GM21717 (cell line): Measurements from ENCODE around the gene TASOR2.

Experiments used
- ATAC-seq: cut with Tn5 transposase; IDR thresholded peaks from one replicate; pipeline ENCODE4 v1.9.1; 2021; ENCODE audit warnings: mild to moderate bottlenecking, moderate library complexity; ENCODE audit not compliant: unreplicated experiment

The TASOR2 gene

DNA sequence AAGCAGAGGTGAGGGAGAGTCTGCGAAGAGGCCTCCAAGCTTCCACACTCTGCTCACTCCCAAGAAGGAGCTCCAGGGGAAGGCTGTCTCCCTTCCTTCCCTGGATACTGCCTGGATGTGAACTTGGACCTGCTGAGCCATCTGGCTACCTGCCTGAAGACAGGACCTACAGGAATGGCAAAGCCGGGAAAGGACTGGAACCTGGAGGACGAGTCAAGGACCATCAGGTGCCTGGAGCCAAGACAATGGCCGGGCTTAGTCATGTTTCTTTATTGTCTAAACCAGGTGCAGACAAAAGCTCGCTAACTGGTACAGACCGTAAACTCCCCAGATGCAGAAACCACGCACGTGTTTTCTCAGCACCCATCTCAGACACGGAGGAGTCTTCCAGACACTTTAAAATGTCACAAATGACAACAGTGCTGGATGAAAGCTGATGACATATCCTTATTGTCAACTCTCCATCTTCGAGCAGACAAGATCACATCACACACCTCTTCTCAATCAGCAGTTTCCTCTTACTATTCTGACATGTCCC is 30.4 kb upstream of the TASOR2 start:
- ATAC-seq = no peak

DNA sequence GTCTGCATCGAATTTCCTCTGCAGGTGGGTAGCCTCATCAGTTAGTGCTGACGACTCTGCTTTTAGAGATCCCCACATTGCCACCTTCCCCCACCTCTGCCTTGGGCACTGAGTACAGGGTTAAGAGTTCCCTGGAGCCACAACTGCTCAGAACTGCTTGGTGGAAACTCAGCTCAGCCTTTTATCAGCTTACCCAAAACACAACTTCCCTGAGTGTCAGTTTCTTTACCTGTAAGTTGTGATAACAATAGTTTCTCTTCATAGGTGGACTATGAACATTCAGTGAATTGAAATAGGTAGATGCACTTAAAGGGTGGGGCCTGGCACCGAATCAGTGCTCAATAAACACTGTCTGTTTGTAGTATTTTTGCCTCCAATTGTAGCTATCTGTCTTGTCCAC is 29.5 kb upstream of the TASOR2 start:
- ATAC-seq = no peak

DNA sequence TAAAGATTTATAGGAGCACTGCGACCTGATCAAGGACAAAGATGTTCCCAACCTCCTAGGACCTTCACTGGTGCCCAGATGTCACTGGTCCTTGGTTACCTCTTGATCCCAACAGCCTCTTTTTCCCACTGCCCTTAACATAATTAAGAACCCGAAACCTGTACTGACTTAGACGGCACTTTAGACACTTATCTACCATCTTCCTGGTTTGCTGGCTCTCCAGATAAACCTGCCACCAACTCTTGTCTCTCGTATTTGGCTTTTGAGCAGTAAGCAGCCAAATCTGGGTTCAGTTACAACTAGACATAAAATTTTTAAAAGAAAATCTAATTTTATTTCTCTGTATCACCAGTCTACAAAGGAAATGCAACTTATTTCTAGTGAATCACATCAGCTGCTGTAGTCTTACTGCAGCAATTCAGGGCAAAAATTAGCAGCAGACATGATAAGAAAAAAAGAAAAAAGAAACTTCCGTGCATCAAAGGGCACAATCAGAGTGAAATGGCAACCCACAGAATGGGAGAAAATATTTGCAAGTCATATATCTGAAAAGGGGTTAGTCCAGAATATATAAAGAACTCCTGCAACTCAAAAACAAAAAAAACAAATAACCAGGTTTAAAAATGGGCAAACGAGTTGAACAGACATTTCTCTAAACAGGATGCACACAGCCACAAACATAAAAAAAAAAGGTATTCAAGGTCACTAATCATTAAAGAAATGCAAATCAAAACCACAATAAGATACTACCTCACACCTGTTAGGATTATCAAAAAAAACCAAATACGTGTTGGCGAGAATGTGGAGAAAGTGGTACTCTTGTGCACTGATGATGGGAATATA is 27.7 kb upstream of the TASOR2 start:
- ATAC-seq = no peak

DNA sequence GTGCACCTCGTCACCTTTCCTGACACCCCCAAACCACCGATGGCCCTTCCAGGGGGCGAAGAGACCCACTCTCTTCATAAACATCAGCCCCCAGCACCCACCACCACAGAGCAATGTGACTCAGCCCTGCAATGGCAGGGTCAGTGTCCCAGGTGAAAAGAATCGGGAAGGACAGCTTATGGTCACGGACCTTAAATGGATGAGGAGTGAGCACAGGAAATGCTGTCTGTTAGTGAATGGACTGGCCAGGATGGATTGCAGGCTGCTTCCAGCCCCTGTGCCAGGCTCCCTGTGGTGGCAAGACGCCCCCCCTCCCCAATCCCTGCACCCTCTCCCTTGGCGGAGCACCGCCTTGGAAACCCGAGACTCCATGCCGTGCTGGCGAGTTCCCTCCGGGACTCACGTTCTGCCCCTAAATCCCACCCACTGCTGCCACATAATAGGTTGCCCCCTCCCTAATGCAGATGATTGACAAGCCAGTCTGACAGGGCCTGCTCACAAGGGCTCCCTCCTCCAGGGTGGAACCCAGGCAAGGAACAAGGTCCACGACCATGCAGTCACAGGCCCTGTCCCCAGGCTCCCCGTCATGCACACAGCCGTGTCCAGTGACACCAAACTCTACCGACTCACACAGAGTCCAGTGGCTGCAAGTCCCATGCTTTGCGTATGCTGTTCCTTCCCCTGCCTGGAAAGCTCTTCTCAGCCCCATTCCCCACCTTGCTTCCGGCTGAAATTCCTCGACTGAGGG is 25.6 kb upstream of the TASOR2 start:
- no peak for ATAC-seq

DNA sequence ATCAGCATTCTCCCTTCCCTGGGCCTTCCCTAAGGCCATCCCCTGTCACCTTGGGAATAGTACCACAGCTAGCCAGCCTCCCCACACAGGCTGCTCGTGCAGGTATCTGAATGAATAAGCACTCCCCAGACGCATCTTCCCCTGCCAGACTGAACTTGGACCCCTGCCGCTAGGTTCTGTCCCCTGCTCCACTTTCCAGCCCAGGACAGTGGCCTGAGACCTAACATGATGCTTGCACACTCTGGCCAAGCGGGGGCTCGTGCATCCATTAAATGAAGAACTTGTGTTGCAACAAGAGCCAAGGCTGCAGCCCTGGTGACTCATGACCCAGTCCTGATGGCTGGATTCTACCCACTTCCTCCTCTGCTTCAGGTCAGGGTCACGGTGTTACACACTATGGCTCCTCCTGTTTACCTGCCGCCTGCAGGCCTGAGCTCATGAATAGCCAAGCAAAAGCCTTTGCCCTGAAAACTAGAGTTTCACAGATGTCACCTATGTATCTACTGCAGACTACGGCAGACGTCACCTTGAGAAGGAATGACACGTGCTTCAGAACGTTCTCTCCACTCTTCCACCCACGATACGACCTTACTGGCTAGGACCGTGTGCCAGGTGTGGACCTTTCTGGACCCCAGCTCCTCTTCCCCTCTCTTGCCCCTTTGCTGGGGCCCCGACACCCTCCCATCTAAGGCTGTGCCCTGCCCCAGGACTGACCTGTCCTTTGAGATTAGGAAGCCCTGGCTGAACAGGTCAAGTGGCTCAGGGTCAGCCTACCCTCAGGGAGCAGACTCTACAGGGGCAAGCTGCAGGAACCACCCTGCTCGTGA is 24.7 kb upstream of the TASOR2 start:
- ATAC-seq = no peak

DNA sequence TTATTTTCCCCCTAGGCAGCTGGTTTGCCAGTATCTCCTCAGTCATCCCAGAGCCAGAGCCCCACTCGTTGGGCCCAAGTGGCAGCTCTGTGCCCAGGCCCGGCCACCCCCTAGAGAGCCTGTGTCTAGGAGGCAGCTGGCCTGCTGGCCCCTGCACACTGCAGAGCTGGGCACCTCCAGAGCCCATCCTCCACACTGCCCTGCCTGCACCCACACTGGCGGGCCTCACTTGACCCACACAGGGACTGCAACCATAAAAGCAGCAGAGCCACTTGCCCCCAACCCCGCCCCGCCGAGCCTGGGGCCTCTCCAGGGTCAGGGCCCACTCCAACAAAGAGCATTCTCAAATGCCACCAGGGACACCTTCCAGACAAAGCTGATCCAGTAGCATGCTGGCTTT is 23.6 kb upstream of the TASOR2 start:
- ATAC-seq = no peak

DNA sequence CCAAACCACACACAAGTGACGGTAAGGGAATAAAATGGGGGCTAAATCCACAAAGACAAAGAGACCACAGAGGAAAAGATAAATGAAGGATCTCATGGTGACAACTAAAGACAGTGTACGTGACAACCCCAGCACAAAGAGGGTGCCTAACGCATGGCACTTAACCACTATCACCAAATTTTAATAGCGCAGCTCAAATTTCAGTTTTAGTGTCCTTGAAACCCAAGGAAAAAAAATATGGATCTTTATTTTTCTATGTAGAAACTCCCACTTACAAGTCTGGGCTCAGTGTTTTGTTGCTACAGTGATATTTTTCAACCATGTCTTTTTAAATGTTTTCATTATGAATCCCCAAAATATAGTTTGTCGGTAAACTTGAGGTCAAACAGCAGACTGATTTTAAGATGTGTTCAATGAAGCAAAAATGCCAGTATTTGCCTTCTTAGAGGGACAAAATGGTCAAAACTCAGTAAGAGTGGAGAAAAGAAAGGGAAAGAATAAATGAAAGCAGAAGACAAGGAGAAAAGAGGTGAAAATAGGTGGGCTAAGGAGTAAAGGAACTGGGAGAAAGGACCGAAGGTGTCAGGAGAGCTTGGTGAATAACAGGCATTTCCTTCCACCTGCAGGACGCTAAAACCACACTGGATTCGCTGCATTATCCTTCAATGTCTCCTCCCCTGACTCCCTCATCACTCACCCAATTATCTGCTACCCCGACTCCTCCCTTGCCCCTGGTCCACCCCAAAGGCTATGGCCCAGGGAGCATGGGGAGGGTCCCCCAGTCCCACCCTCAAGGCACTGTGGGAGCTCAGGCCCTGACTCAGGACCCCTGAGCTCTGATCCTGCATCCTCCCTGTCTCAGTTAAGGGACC is 21.7 kb upstream of the TASOR2 start:
- no peak for ATAC-seq

DNA sequence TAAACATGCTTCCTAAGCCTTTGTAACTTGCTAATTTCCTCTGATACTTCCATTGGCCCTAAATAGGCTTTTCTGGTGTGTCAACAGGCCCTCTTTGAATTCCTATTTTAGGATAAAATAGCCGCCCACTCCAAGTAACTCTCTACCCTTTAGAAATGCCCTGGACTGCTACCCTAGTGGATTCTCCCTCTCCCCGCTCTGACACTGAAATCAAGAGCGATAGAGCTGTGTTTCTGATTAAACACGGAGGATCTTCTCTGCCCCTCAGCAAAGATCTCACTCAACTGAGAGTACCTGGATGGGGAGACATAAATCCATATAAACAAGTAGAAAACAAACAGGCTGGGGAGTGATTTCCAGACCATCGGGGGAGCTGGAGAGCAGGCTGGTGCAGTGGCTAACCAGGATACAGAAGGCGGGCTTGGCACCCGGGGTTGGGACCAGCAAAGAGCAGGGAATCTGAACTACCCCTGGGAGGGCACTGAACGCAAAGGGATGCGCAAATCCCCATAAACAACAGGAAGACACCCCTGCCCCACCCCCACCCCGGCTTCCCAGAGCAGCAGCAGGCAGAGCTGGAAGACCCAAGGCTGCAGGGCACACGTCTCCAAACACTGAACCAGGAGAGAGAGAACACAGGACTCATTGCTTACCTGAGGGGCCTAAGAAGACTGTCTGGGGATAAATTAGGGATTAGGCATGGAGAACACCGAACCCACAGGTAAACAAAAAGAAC is 20.8 kb upstream of the TASOR2 start:
- ATAC-seq = no peak

DNA sequence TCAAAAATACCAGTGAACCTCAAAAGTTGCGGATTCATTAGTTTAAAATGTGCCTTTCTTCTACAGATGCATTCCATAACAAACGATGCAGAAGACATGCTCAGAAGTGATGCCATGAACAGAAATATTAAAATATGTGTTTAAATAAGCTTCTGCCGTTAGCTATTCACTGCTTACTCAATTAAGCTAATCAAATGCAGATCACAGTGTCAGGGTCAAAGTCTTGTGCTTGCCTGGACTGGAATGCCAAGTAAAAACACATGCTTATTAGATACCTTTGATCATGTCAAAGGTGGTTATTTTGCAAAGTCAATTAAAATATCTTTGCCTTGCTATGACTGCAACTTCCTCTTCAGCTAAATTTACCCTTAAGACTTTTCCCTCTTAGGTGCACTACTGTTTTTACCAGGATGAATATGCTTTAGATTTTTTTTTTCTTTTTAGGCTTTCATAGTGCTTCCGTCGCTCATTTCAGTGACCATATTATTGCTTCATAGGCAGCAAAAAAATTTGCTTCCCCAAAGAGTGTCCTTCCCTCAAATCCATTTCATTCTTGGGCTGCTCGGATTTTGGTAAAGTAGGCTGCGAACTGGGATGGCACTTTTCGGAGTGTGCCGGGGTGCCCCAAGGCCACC is 19.1 kb upstream of the TASOR2 start:
- no peak for ATAC-seq

DNA sequence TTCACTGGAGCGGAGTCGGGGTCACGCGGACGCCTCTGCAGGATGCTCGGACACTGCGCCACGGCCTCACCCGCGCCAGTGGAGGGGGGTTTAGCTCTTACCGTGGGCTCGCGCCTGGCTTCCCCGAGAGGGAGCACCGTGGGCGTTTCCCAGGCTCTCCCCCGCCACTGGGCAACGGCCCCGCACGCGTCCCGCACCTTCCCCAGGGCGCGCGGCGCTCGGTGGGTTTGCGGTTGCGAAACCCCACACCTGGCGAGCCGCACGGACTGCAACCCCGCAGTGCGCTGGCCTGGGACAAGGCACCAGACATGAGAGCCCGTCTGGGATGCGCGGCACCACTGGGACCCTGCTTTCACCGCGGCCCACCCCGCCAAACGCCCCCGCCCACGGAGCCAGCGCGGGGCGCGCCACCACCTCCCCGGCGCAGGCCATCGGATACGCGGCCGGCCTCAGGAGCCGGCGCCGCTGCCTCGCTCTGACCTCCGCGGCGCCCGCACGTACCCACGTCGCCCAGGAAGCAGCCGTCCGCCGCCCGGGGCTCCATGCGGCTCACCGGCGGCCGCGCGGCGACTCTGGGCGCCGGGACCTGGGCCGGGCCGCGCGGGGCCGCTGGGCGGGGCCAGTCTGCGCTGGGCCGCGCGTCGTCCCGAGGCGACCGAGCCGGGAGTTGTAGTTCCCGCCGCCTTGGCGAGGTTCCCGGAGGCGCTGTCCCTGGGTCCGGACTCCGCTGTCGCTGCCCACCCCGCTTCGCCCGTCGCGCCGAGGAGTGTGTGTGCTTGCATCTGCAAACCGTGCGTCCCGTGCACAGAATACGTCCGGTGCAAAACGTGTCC is 18.4 kb upstream of the TASOR2 start, which contains the start of gene ASB13:
Gene ASB13, minus strand, starts transcription at position 588 of the 833 bp plus-strand sequence. Its CDS starts 44 bp downstream, at position 544.
- ATAC-seq = no peak

DNA sequence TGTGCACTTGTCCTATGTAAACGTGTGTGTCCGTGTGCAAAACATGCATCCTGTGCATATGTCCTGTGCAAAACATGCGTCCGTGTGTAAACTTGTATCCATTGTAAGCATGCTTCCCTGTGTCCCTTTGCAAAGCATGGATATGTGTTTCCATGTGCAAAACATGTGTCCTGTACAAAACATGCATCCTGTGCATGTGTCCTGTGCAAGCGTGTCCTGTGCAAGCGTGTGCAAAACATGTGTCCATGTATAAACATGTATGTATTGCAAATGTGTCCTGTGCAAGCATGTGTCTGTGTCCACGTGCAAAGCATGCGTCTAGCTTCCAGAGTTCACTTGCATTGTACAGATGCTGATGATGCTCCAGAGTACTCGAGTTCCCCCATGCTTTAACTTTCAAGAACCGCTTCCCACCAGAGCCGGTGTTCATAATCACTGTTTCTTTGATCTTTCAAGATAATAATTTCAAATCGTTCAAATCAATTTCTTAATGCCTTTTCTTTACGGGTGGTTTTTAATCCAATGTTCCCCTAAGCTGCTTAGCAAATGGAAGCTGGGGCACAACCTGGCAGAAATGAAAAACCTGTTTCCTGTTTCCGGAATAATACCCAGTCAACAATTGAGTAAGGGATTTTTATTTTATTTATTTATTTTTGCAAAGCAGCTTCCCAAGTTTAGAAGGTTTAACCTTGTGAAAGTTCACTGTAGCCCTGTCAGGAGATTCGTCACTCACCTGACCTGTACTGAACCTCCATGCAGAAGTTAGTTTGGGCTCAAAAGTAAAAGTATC is 17.6 kb upstream of the TASOR2 start:
- no peak for ATAC-seq

DNA sequence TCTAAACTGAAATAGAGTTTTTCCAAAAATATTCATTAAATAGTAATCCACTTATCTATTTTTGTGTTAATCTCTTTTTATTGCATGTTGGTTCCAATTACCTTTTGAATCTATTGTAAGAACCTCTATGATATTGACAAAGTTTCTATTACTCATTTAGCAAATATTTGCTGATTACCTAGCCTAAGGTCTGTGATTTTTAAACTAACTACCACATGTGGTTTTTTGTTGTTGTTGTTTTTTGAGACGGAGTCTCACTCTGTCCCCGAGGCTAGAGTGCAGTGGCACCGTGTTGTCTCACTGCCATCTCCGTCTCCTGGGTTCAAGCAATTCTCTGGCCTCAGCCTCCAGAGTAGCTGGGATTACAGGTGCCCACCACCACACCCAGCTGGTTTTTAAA is 16.2 kb upstream of the TASOR2 start:
- ATAC-seq = no peak

DNA sequence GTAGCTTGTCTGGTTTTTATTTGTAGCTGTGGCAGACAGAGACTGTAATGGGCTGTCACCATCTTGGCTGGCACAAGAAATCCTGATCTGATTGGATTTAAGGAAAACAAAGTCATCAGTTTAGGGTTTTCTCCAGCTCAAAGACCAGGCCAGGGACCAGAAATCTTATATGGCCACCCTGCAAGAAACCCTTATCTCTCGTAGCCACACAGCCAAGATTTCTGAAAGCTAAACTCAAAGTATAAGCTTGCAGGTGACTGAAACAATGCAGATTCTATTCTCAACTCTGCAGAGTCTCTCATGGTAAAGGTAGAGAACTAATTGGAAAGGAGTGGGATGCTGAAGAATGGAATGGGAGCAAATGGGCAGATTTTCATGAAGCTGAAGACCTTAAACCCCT is 15.0 kb upstream of the TASOR2 start:
- ATAC-seq = no peak

DNA sequence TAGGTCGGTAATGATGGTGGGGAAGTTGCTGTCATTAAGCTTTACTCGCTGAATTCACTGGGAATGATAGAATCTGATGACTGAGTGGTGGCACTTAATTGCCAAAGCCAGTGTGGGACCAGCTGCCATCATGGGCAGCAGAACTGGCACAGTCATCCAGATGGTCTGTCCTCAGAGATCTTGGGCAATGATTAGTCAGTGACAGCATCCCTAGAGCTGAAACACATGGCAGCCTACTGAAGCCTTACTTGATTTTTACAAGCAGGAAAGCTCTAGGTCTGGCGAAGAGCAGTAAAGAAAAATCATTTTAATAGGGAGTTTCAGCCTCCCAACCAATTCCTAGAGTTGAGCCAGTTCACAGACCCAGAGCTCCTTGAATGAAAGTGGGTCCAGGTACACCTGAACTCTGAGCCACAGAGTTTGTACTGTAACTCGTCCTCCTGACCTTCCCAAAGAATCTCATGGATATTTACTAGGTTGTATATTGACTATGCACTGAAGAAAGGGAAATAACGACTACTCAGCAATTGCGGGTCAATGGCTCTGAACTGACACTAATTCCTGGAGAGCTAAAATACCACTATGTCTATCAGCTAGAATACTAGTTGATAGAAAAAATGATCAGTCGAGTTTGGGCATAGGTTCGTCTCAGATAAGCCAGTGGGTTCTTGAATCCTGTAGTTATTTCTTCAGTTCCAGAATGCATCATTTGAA is 13.8 kb upstream of the TASOR2 start:
- no peak for ATAC-seq

DNA sequence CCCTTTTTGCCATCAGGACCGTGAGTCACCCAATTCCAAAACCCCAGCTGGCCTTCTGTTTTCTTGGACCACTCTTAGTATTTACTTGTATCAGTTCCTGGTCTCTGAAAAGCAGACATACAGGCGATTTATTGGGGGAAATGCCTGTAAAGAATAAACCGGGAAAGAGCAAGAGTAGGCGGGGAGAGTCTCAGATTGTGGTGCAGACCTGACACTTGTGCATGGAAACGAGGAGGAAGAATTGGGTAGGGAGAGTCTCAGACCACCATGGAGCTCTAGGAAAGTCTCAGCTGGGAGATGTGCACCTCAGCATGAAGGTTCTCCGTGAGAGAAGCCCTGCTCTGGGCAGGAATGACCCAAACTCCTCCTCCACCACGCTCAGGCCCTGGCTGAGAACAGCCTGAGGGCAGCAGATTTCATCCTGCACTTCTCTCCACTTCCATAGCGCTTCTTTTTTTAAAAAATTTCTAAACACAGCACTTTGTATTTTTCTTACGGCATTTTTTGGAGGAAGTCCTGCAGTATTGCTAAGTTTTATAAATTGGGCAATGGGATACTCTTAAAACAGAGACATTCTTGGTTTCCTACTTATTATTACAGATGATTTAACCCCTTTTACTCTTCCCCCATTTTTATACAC is 6.1 kb upstream of the TASOR2 start:
- ATAC-seq = no peak

DNA sequence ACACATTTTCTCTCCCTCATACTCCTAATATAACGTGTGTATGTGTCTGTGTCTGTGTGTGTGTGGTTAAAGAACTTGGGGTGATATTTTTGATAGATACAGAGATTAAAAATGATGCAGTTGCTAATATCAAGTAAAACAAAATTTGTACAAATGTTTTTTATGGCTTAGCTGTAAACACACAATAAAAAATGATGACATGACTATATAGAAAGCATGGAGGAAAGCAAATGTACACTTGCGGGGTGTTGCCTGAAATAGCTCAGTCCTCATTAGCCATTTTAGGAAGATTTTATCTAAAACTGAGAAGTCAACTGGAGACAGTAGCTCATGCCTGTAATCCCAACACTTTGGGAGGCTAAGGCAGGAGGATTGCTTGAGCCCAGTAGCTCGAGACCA is 5.6 kb upstream of the TASOR2 start:
- no peak for ATAC-seq
